GM10248 (cell line): ENCODE data around the gene WDR27.

Experiments used
- CTCF ChIA-PET: fragments of 300-600 bp; sonication (Branson Sonifier 250); formaldehyde crosslinking; extraction: SDS; loops from one replicate; lab custom pipeline; 2021; ENCODE audit warnings: antibody characterized with exemption; lab: Yijun Ruan, JAX
- POLR2A ChIA-PET: fragments of 350-650 bp; sonication (Branson Sonifier 250); formaldehyde crosslinking; extraction: SDS; loops from one replicate; lab custom pipeline; 2020; ENCODE audit warnings: antibody characterized with exemption; lab: Yijun Ruan, JAX
- DNase-seq: peaks from one replicate; pipeline ENCODE4 v3.0.0; 2012; ENCODE audit errors: extremely low spot score
- TF ChIP-seq, protein P1 (sequence below): IDR thresholded peaks from 2 replicates; pipeline ENCODE4 v1.5.1; 2012; ENCODE audit warnings: mild to moderate bottlenecking, low read depth; ENCODE audit errors: extremely low read depth, missing control alignments, control extremely low read depth

Gene WDR27

GRCh38 chr6:169426611-169427010 lies 275.2 kb downstream of the WDR27 start:
- TF ChIP-seq, protein P1, sequence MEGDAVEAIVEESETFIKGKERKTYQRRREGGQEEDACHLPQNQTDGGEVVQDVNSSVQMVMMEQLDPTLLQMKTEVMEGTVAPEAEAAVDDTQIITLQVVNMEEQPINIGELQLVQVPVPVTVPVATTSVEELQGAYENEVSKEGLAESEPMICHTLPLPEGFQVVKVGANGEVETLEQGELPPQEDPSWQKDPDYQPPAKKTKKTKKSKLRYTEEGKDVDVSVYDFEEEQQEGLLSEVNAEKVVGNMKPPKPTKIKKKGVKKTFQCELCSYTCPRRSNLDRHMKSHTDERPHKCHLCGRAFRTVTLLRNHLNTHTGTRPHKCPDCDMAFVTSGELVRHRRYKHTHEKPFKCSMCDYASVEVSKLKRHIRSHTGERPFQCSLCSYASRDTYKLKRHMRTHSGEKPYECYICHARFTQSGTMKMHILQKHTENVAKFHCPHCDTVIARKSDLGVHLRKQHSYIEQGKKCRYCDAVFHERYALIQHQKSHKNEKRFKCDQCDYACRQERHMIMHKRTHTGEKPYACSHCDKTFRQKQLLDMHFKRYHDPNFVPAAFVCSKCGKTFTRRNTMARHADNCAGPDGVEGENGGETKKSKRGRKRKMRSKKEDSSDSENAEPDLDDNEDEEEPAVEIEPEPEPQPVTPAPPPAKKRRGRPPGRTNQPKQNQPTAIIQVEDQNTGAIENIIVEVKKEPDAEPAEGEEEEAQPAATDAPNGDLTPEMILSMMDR, result no peak
- ChIA-PET CTCF (no interaction called here), POLR2A (no interaction called here)
- no peak for DNase-seq

- no peak for DNase-seq
- CTCF ChIA-PET, result no interaction called here
- POLR2A ChIA-PET, result no interaction called here
- TF ChIP-seq, protein P1, result no peak
Measured at GRCh38 chr6:169425628-169426370, 276.0 kb downstream of the WDR27 start.

DNA sequence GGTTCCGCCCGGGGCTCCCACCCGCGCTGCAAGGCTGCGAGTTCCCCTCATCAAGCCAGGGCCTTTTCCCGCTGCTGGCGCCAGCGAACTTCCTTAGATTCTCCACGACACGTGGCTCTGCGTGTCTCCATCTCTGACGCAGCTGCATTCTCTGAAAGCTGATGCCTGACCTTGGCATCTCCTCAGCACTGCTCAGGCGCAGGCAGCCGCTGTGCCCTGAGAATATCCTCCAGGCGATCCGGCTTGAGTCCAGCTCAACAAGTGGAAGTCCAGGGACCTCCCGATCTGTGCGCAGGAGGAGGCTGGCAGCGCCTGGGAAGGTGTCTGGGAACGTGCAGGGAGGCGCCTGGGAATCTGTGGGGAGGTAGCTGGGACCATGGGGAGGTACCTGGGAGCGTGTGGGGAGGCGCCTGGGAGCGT lies 277.0 kb downstream of the WDR27 start:
- no peak for DNase-seq
- POLR2A ChIA-PET, result no interaction called here
- TF ChIP-seq, protein P1, result no peak
- CTCF ChIA-PET, result no interaction called here

- no peak for DNase-seq
- POLR2A ChIA-PET, result no interaction called here
- TF ChIP-seq, protein P1, result no peak
- CTCF ChIA-PET, result interaction anchor here (1.0 kb wide), 1 partner anchor 12 kb away, joined by 3 read pairs; no protein-coding TSS in a partner anchor
Measured at GRCh38 chr6:169424149-169424804, 277.6 kb downstream of the WDR27 start.

DNA sequence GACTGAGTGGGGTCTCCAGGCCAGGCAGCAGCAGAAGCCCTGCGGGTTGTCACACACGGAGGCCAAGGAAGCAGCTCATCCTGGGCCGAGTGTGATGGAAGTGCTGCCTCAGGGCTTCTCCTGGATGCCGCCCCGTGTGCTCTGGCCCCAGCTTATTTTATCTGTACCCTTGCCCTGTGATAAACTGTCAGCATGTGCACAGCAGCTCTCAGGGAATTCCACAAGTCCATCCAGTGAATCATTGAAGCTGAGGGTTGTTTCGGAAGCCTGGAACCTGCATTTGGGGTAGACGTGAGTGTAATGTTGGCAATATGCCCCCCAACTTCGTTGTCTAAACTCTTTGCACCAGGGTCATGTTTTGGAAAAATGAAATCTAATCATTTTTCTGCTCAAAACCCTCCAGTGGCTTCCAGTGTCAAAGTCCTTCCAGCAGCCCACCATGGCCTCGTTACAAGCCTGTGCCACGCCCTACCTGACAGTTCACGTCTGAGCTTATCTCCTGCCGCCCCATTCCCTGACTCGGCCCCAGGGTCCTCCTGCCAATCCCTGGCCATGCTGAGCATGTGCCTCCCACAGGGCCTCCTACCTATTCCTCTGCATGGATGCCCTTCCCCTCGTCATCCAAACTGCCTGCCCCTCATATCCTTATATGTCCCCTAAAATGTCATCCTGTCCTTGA lies 280.1 kb downstream of the WDR27 start:
- CTCF ChIA-PET, result interaction anchor here (0.9 to 1.0 kb wide), 2 partner anchors 10 to 16 kb away, joined by 3 read pairs; no protein-coding TSS in a partner anchor

More for the DNA sequence above, 280.1 kb downstream of the WDR27 start:
- POLR2A ChIA-PET, result no interaction called here
- DNase-seq, result no peak
- TF ChIP-seq, protein P1, result no peak
